Measurements from ENCODE around the gene DEFB118. TPM values are rescaled to one million over a fixed set of nuclear protein-coding genes. Genes with fewer than 3 reads are reported as not detected.

Gene DEFB118
- total and polyA plus RNA-seq, 2 experiments from 2014 or later, result not detected

DNA sequence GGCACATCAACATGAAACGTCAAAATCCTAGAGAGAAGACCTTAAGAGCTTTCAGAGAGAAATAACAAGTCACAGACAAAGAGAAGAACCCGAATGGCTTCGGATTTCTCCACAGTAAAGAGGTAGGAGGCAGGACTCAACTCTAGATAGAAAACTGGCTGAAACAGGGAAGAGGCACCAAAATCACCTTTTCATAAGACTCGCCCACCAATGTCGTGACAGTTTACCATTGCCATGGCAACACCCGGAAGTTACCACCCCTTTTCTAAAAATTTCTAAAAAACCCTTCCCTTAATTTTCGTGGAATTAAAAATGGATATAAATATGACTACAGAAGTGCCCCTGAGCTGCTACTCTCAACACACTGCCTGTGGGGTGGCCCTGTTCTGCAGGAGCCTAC lies 49.9 kb downstream of the DEFB118 start (continued):
- TF ChIP-seq, protein P1, sequence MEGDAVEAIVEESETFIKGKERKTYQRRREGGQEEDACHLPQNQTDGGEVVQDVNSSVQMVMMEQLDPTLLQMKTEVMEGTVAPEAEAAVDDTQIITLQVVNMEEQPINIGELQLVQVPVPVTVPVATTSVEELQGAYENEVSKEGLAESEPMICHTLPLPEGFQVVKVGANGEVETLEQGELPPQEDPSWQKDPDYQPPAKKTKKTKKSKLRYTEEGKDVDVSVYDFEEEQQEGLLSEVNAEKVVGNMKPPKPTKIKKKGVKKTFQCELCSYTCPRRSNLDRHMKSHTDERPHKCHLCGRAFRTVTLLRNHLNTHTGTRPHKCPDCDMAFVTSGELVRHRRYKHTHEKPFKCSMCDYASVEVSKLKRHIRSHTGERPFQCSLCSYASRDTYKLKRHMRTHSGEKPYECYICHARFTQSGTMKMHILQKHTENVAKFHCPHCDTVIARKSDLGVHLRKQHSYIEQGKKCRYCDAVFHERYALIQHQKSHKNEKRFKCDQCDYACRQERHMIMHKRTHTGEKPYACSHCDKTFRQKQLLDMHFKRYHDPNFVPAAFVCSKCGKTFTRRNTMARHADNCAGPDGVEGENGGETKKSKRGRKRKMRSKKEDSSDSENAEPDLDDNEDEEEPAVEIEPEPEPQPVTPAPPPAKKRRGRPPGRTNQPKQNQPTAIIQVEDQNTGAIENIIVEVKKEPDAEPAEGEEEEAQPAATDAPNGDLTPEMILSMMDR (conservative IDR thresholded peaks at IDR 0.05; ENCODE audit: low read depth in 2 of 2), result no peak
- no peak for TF ChIP-seq ZNF114 (CRISPR knock-in tag; IDR thresholded peaks at IDR 0.05)
- no peak for TF ChIP-seq ZNF331 (CRISPR knock-in tag; IDR thresholded peaks at IDR 0.05; ENCODE audit: low read depth)
- TF ChIP-seq, protein P2, sequence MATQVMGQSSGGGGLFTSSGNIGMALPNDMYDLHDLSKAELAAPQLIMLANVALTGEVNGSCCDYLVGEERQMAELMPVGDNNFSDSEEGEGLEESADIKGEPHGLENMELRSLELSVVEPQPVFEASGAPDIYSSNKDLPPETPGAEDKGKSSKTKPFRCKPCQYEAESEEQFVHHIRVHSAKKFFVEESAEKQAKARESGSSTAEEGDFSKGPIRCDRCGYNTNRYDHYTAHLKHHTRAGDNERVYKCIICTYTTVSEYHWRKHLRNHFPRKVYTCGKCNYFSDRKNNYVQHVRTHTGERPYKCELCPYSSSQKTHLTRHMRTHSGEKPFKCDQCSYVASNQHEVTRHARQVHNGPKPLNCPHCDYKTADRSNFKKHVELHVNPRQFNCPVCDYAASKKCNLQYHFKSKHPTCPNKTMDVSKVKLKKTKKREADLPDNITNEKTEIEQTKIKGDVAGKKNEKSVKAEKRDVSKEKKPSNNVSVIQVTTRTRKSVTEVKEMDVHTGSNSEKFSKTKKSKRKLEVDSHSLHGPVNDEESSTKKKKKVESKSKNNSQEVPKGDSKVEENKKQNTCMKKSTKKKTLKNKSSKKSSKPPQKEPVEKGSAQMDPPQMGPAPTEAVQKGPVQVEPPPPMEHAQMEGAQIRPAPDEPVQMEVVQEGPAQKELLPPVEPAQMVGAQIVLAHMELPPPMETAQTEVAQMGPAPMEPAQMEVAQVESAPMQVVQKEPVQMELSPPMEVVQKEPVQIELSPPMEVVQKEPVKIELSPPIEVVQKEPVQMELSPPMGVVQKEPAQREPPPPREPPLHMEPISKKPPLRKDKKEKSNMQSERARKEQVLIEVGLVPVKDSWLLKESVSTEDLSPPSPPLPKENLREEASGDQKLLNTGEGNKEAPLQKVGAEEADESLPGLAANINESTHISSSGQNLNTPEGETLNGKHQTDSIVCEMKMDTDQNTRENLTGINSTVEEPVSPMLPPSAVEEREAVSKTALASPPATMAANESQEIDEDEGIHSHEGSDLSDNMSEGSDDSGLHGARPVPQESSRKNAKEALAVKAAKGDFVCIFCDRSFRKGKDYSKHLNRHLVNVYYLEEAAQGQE (IDR thresholded peaks at IDR 0.05; ENCODE audit: unreplicated experiment), result no peak
- TF ChIP-seq STAT1 (IDR thresholded peaks at IDR 0.05; ENCODE audit: unreplicated experiment), result no peak
- no peak for TF ChIP-seq CREB1 (CRISPR knock-in tag; IDR thresholded peaks at IDR 0.05; ENCODE audit: low read depth)
- TF ChIP-seq POLR2AphosphoS5 (IDR thresholded peaks at IDR 0.05; ENCODE audit: low read depth), result no peak
- no peak for TF ChIP-seq JUNB (IDR thresholded peaks at IDR 0.05; ENCODE audit: unreplicated experiment)

Small RNA genes within 50 kb of the gene (small RNA-seq; reads per million reads assigned to genes)
- gene DEFB117 (ENCODE audit: low replicate concordance) (not detected), gene RF00561 (ENCODE audit: low replicate concordance) (not detected), gene RNA5SP480 (ENCODE audit: low replicate concordance) (not detected)

Other genes starting within 250 kb of the DEFB118 start
- not detected in 2 replicates for gene DEFB115, start 110.9 kb upstream of the DEFB118 start, total RNA-seq (2014; rRNA removed; shearing (Covaris generic))
- 1.1 and 1.6 TPM in 2 replicates for gene DEFB115, start 110.9 kb upstream of the DEFB118 start, polyA plus RNA-seq (2016; fragmentation: Nextera tagmentation; extraction: Ambion mirVana)
- gene DEFB116, start 60.0 kb upstream of the DEFB118 start, total RNA-seq (2014; rRNA removed; shearing (Covaris generic)), result not detected in 2 replicates
- not detected in 2 replicates for gene DEFB116, start 60.0 kb upstream of the DEFB118 start, polyA plus RNA-seq (2016; fragmentation: Nextera tagmentation; extraction: Ambion mirVana)
- not detected in 2 replicates for gene DEFB119, start 22.0 kb downstream of the DEFB118 start, total RNA-seq (2014; rRNA removed; shearing (Covaris generic))
- gene DEFB119, start 22.0 kb downstream of the DEFB118 start, polyA plus RNA-seq (2016; fragmentation: Nextera tagmentation; extraction: Ambion mirVana), result not detected in 2 replicates
- not detected in 2 replicates for gene DEFB121, start 37.6 kb downstream of the DEFB118 start, total RNA-seq (2014; rRNA removed; shearing (Covaris generic))
- gene DEFB121, start 37.6 kb downstream of the DEFB118 start, polyA plus RNA-seq (2016; fragmentation: Nextera tagmentation; extraction: Ambion mirVana), result not detected in 2 replicates
- gene DEFB123, start 72.0 kb downstream of the DEFB118 start, total RNA-seq (2014; rRNA removed; shearing (Covaris generic)), result not detected in 2 replicates
- not detected in 2 replicates for gene DEFB123, start 72.0 kb downstream of the DEFB118 start, polyA plus RNA-seq (2016; fragmentation: Nextera tagmentation; extraction: Ambion mirVana)
- 0.52 TPM in 1 of 2 replicates, not detected in the other for gene DEFB124, start 106.5 kb downstream of the DEFB118 start, total RNA-seq (2014; rRNA removed; shearing (Covaris generic))
- not detected in 2 replicates for gene DEFB124, start 106.5 kb downstream of the DEFB118 start, polyA plus RNA-seq (2016; fragmentation: Nextera tagmentation; extraction: Ambion mirVana)
- 0.28 TPM in 1 of 2 replicates, not detected in the other for gene REM1, start 106.7 kb downstream of the DEFB118 start, total RNA-seq (2014; rRNA removed; shearing (Covaris generic))
- gene REM1, start 106.7 kb downstream of the DEFB118 start, polyA plus RNA-seq (2016; fragmentation: Nextera tagmentation; extraction: Ambion mirVana), result not detected in 2 replicates
- 103 and 126 TPM in 2 replicates for gene HM13, start 145.8 kb downstream of the DEFB118 start, total RNA-seq (2014; rRNA removed; shearing (Covaris generic))
- 147 and 150 TPM in 2 replicates for gene HM13, start 145.8 kb downstream of the DEFB118 start, polyA plus RNA-seq (2016; fragmentation: Nextera tagmentation; extraction: Ambion mirVana)
- gene ID1, start 236.7 kb downstream of the DEFB118 start, total RNA-seq (2014; rRNA removed; shearing (Covaris generic)), result 452 and 479 TPM in 2 replicates
- 221 and 224 TPM in 2 replicates for gene ID1, start 236.7 kb downstream of the DEFB118 start, polyA plus RNA-seq (2016; fragmentation: Nextera tagmentation; extraction: Ambion mirVana)